Adrenal gland (tissue), 5 donors: ENCODE measurements around the gene TRPV5.

Experiments
- CTCF ChIP-seq, 6 experiments: fragments of 450-650 bp in 4 of 6; fragments of 200-600 bp in 2 of 6; sonication (generic) in 1 of 6; IDR thresholded peaks; 1 replicate in 5 of 6; 2 replicates in 1 of 6; pipeline versions ENCODE4 v1.5.1 to v1.8.0; 2016 to 2021; ENCODE audit warnings: antibody characterized with exemption in 6 of 6, mild to moderate bottlenecking in 2 of 6, moderate library complexity in 1 of 6
- POLR2A ChIP-seq, 2 donors: fragments of 450-650 bp; IDR thresholded peaks; one replicate each; pipeline ENCODE4 v1.6.1; 2017; ENCODE audit warnings: antibody characterized with exemption in 2 of 2, mild to moderate bottlenecking in 2 of 2, moderate library complexity in 1 of 2
- donor health status: DM: no; HTN: no; CAD: no.

DNA sequence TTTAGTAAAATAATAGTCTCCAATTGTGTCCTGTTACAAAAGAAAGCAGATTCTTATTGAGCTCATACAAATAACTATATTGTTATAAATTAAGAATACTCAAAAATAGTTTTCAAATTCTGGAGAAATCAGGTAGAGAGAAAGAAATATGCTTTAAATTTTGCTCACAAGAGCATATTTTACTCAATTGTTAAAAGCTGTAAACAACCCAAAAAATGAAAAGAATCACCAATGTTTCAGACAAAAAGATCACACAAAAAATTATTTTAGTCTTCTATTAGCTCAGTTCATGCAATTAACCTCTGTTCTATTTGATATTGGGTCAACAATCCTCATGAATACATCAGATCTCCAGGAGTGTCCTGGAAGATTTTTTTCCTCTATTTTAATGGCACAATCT is 29.4 kb downstream of the TRPV5 start:
- no peak for TF ChIP-seq POLR2A (IDR thresholded peaks at IDR 0.05)
- no peak for TF ChIP-seq CTCF (IDR thresholded peaks at IDR 0.05)
